ENCODE measurements around the gene TMEM204.

GRCh38 chr16:1553946-1554825, 20.7 kb downstream of the TMEM204 start:
- TF ChIP-seq CTCF (conservative IDR thresholded peaks at IDR 0.05 in 1 of 2, IDR thresholded peaks at IDR 0.05 in 1 of 2; ENCODE audit: low read depth in 1 of 2, low read length in 2 of 2) (no peak), EZH2 (IDR thresholded peaks at IDR 0.05; ENCODE audit: low read length, missing control alignments) (no peak)

Measured in fibroblast of lung (primary cell).